PC-9 (cell line): ENCODE data around the gene DLL4. TPM values are rescaled to one million over a fixed set of nuclear protein-coding genes. Genes with fewer than 3 reads are reported as not detected.

Source experiments
- BruUV-seq: library from RNA; stranded (reverse); fragments of 400-500 nt; replicated peaks from 2 replicates; lab custom pipeline; 2021; lab: Mats Ljungman, UMichigan
- CTCF ChIA-PET: fragments of 300-600 bp; sonication (Branson Sonifier 250); formaldehyde crosslinking; loops from one replicate; lab custom pipeline; 2022; ENCODE audit warnings: antibody characterized with exemption; lab: Charles Lee
- POLR2A ChIA-PET: fragments of 300-600 bp; sonication (Branson Sonifier 250); formaldehyde crosslinking; loops from one replicate; lab custom pipeline; 2022; ENCODE audit warnings: antibody characterized with exemption; ENCODE audit not compliant: unreplicated experiment; lab: Charles Lee
- DNase-seq, 2 experiments: peaks; one replicate each; pipeline versions ENCODE4 v3.0.0 to v3.0.0-alpha.2; 2015 to 2022; ENCODE audit warnings: mixed read lengths in 1 of 2
- H2AFZ ChIP-seq: fragments of 200-600 bp; sonication (generic); 2 replicates; pipeline ENCODE4 v1.8.1; 2017; ENCODE audit warnings: antibody characterized with exemption
- H3F3A ChIP-seq: fragments of 200-600 bp; sonication (generic); 2 replicates; pipeline ENCODE4 v1.8.1; 2017; ENCODE audit warnings: antibody characterized with exemption, mild to moderate bottlenecking, low read depth; ENCODE audit not compliant: insufficient read depth
- H3K27ac ChIP-seq: fragments of 200-600 bp; sonication (generic); 2 replicates; pipeline ENCODE4 v1.6.1; 2016; ENCODE audit warnings: mixed run types
- H3K27me3 ChIP-seq: fragments of 200-600 bp; sonication (generic); 2 replicates; pipeline ENCODE4 v1.6.1; 2016; ENCODE audit warnings: low read depth, mixed run types; ENCODE audit not compliant: insufficient read depth
- H3K36me3 ChIP-seq: fragments of 200-600 bp; sonication (generic); 2 replicates; pipeline ENCODE4 v1.6.1; 2016; ENCODE audit warnings: low read depth, mixed run types
- H3K4me1 ChIP-seq: fragments of 200-600 bp; sonication (generic); replicated peaks from 2 replicates; pipeline ENCODE4 v1.6.1; 2016; ENCODE audit warnings: mixed run types; ENCODE audit not compliant: insufficient read depth
- H3K4me2 ChIP-seq: fragments of 200-600 bp; sonication (generic); 2 replicates; pipeline ENCODE4 v1.6.1; 2017; ENCODE audit warnings: mixed run types
- H3K4me3 ChIP-seq: fragments of 200-600 bp; sonication (generic); 2 replicates; pipeline ENCODE4 v1.6.1; 2016; ENCODE audit warnings: mixed run types
- H3K79me2 ChIP-seq: fragments of 200-600 bp; sonication (generic); 2 replicates; pipeline ENCODE4 v1.6.1; 2017; ENCODE audit warnings: low read depth, mixed run types
- H3K9me2 ChIP-seq: fragments of 200-600 bp; sonication (generic); 2 replicates; pipeline ENCODE4 v1.8.1; 2017; ENCODE audit warnings: mild to moderate bottlenecking; ENCODE audit not compliant: insufficient read depth
- H3K9me3 ChIP-seq: fragments of 200-600 bp; sonication (generic); 2 replicates; pipeline ENCODE4 v1.8.1; 2016; ENCODE audit warnings: low read depth; ENCODE audit not compliant: insufficient read depth
- H4K20me1 ChIP-seq: fragments of 200-600 bp; sonication (generic); 2 replicates; pipeline ENCODE4 v1.8.1; 2017; ENCODE audit not compliant: insufficient read depth
- EZH2 ChIP-seq: fragments of 200-600 bp; sonication (generic); IDR thresholded peaks from 2 replicates; pipeline ENCODE4 v1.8.0; 2017; ENCODE audit warnings: antibody characterized with exemption, low read depth
- intact Hi-C: fragments of 100-400 bp; cut with micrococcal nuclease; formaldehyde crosslinking; loops from one replicate; pipeline ENCODE4 v1.10.0; 2022; ENCODE audit not compliant: unreplicated experiment
- total RNA-seq: library from RNA; stranded (reverse); gene quantifications from 2 replicates; pipeline ENCODE4 v1.2.3, GENCODE V29; 2021
- TF ChIP-seq, protein P1 (sequence below): fragments of 200-600 bp; sonication (generic); conservative IDR thresholded peaks from 2 replicates; pipeline ENCODE4 v1.6.1; 2017; ENCODE audit warnings: mixed run types, antibody characterized with exemption, mild to moderate bottlenecking, moderate library complexity

DLL4 gene
- total RNA-seq, 1 experiment from 2014 or later: 0.48 TPM

DNA sequence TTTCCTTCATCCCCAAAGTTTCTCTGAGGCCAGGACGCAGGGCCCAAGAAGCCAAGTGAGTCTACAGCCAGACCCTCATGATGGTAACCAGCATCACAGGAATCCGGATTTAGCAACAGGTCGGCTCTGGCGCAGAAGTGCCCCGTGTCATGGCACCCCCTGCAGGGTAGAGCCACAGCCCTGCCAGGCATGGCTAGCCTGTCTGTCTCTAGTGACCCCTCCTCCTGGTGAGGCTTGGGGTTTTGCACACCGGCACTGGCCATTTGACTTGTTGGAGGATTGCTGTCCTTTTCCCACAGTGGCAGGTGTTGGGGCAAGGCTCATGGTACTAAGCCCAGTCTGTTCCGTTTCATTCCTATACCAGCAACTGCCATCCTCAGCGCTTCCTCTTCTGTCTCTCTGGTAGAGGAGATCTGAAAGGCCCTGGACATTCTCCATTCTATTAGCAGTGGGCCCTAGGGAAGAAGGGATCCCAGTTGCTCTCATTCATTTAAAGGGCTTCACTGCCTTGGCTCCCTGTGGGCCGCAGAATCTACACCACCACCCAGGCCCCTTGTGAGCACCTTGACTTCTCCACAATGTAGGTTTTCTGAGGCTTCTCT is 14.7 kb downstream of the DLL4 start:
- H3K9me2 ChIP-seq: no peaks in the 10 kb centered on the region
- ChIA-PET POLR2A (no interaction called here), CTCF (no interaction called here)
- H3K36me3 ChIP-seq: no peaks in the 10 kb centered on the region
- no peaks in the 10 kb centered on the region for H4K20me1 ChIP-seq
- BruUV-seq: no TSS peak
- H3K27me3 ChIP-seq: no peaks in the 10 kb centered on the region
- H3K4me1 ChIP-seq: 0 out of 2 replicates have a peak, but pooled peaks cover 6% of the 10 kb centered on the region
- no peak overlapping the region for H3K27ac ChIP-seq
- no peak overlapping the region for H3K4me3 ChIP-seq
- H3K79me2 ChIP-seq: no peaks in the 10 kb centered on the region
- no peaks in the 10 kb centered on the region for H3F3A ChIP-seq
- TF ChIP-seq EZH2: no peak
- TF ChIP-seq, protein P1, sequence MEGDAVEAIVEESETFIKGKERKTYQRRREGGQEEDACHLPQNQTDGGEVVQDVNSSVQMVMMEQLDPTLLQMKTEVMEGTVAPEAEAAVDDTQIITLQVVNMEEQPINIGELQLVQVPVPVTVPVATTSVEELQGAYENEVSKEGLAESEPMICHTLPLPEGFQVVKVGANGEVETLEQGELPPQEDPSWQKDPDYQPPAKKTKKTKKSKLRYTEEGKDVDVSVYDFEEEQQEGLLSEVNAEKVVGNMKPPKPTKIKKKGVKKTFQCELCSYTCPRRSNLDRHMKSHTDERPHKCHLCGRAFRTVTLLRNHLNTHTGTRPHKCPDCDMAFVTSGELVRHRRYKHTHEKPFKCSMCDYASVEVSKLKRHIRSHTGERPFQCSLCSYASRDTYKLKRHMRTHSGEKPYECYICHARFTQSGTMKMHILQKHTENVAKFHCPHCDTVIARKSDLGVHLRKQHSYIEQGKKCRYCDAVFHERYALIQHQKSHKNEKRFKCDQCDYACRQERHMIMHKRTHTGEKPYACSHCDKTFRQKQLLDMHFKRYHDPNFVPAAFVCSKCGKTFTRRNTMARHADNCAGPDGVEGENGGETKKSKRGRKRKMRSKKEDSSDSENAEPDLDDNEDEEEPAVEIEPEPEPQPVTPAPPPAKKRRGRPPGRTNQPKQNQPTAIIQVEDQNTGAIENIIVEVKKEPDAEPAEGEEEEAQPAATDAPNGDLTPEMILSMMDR: no peak
- no peak for DNase-seq
- H3K9me3 ChIP-seq: no peaks in the 10 kb centered on the region
- intact Hi-C loops: no loop called here
- H3K4me2 ChIP-seq: no peak overlapping the region
- H2AFZ ChIP-seq: no peak overlapping the region

DNA sequence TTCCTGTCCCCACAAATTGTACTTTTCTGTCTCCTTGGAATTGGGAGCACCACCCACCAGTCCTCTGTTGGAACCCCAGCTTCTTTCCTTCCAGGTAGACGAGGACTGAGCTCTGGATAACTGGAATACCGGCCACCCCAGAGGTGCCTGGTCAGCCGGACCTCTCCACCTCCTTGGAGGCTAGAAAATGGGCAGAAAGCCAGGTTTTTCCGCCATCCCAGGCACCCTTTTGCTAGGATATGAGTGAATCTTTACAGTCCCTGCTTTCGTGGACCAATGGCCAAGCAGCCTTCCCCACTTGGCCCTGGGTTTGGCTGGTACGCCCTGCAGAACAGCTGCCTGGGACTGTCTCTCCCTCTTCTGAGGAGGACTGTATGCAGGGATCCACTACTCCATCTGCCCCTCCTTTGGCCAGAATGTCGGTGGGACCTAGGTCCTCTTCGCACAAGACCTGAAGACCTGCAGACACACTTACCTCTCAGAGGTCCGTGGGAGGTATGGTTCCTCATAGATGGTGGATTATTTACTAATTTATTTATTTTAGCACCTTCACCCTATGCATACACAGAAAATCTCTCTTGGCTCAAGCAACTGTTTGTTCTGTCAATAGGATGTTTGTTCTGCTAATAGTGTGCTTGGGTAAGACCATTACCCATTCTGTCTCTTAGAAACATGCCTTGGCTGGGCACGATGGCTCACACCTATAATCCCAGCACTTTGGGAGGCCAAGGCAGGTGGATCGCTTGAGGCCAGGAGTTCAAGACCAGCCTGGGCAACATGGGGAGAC is 15.6 kb downstream of the DLL4 start:
- Histone ChIP-seq H3K9me3 (no peaks in the 10 kb centered on the region), H3K4me2 (no peak overlapping the region), H3K79me2 (no peaks in the 10 kb centered on the region), H3K9me2 (no peaks in the 10 kb centered on the region), H2AFZ (no peak overlapping the region), H3K27ac (no peak overlapping the region), H3F3A (no peaks in the 10 kb centered on the region), H3K4me3 (no peak overlapping the region), H3K36me3 (no peaks in the 10 kb centered on the region), H4K20me1 (no peaks in the 10 kb centered on the region), H3K4me1 (0 out of 2 replicates have a peak, but pooled peaks cover 6% of the 10 kb centered on the region), H3K27me3 (no peaks in the 10 kb centered on the region)
- no peak for DNase-seq
- intact Hi-C loops: no loop called here
- TF ChIP-seq EZH2: no peak
- TF ChIP-seq, protein P1: no peak
- no TSS peak for BruUV-seq
- POLR2A ChIA-PET: no interaction called here
- CTCF ChIA-PET: no interaction called here

DNA sequence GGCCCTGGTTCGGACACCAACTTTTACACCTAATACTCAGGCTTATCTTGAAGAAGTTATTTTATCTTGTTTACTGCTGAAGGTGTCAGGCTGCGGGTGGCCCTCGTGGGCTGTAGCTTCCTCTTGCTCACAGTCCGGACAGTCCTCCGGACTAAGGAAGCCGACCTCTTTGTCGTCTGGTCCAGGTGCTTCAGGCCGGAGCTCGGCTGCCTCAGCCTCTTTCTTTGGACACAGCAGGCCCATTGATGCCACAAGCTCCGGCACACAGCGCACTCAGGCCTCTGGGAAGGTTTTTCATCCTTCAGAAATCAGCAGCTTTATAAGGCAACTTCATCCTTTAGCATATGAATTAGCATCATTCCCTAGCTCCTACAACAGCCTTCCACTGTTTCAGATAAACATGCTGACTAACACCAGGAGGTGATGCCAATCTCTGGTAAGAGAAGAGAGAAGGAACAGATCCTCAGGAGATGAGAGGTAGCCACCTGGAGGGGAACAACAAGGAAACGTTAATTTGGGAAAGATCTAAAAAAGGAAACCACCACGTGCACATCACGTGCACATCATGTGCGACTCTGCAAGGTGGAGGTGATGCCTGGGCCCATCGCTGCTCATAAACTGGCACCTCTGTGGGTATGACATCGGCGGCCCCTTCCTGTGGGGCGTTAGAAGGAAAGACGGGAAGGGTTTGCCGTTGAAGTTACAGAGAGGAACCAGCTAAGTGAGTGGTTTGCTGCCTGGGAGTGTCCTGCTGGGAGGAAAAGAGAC is 19.8 kb downstream of the DLL4 start:
- H3K4me2 ChIP-seq: no peak overlapping the region
- H3K36me3 ChIP-seq: no peaks in the 10 kb centered on the region
- no peaks in the 10 kb centered on the region for H3K9me3 ChIP-seq
- H3K9me2 ChIP-seq: no peaks in the 10 kb centered on the region
- DNase-seq: no peak
- CTCF ChIA-PET: no interaction called here
- no peak overlapping the region for H3K4me3 ChIP-seq
- no peak overlapping the region for H2AFZ ChIP-seq
- no peaks in the 10 kb centered on the region for H3K79me2 ChIP-seq
- H4K20me1 ChIP-seq: no peaks in the 10 kb centered on the region
- H3K27ac ChIP-seq: no peak overlapping the region
- TF ChIP-seq, protein P1: no peak
- intact Hi-C loops: no loop called here
- no TSS peak for BruUV-seq
- POLR2A ChIA-PET: no interaction called here
- H3K4me1 ChIP-seq: peaks cover 8% of the 10 kb centered on the region
- peaks cover 8% of the 10 kb centered on the region for H3F3A ChIP-seq
- no peaks in the 10 kb centered on the region for H3K27me3 ChIP-seq
